Prostate gland (tissue), 2 donors: Measurements from ENCODE around the gene PGPEP1. TPM values are rescaled to one million over a fixed set of nuclear protein-coding genes. Genes with fewer than 3 reads are reported as not detected.
"Not testable (repeated sequence)": the region's sequence is repeated elsewhere in the genome, so short reads cannot be mapped to it uniquely, and the experiment has no call there.

Source experiments
- DNase-seq: peaks from one replicate; pipeline ENCODE4 v3.0.0-alpha.2; 2019; ENCODE audit warnings: low spot score
- H3K27ac ChIP-seq, 2 donors: fragments of 200-600 bp; sonication (generic); 2 replicates each; pipeline ENCODE4 v1.5.1; 2017 to 2019
- H3K27me3 ChIP-seq: fragments of 200-600 bp; sonication (generic); replicated peaks from 2 replicates; pipeline ENCODE4 v1.5.1; 2019; ENCODE audit not compliant: insufficient read depth
- H3K36me3 ChIP-seq, 2 donors: fragments of 200-600 bp; sonication (generic); 1 replicate in 1 of 2; 2 replicates in 1 of 2; pipeline versions ENCODE4 v1.5.1 to v1.8.1; 2017 to 2019
- H3K4me1 ChIP-seq: fragments of 200-600 bp; sonication (generic); replicated peaks from 2 replicates; pipeline ENCODE4 v1.5.1; 2019
- H3K4me3 ChIP-seq, 2 donors: fragments of 200-600 bp; sonication (generic); 2 replicates each; pipeline ENCODE4 v1.5.1; 2017 to 2019
- H3K9me3 ChIP-seq: fragments of 200-600 bp; sonication (generic); 2 replicates; pipeline ENCODE4 v1.5.1; 2017
- CTCF ChIP-seq, 4 experiments: fragments of 200-600 bp in 2 of 4; fragments of 450-650 bp in 2 of 4; sonication (generic) in 2 of 4; IDR thresholded peaks; 1 replicate in 3 of 4; 2 replicates in 1 of 4; pipeline ENCODE4 v1.5.1; 2016 to 2019; ENCODE audit warnings: antibody characterized with exemption in 4 of 4, mild to moderate bottlenecking in 2 of 4, moderate library complexity in 2 of 4
- POLR2A ChIP-seq: fragments of 450-650 bp; IDR thresholded peaks from one replicate; pipeline ENCODE4 v1.6.1; 2016; ENCODE audit warnings: antibody characterized with exemption, mild to moderate bottlenecking
- POLR2AphosphoS5 ChIP-seq: sonication (generic); formaldehyde crosslinking; IDR thresholded peaks from one replicate; pipeline ENCODE4 v1.6.1; 2017; ENCODE audit warnings: antibody characterized with exemption
- WGBS: methylation state at CpG from one replicate; pipeline ENCODE4 v1.1.5; 2018; 5-methylcytosine and 5-hydroxymethylcytosine counted together
- intact Hi-C: fragments of 100-400 bp; cut with DNase I; formaldehyde crosslinking; loops from one replicate; pipeline ENCODE4 v1.14.2; 2022
- total RNA-seq, 2 donors: library from RNA; depleted of rRNA; stranded (reverse); fragments of >200 nt; gene quantifications; one replicate each; pipeline ENCODE4 v1.1.0, GENCODE V29; 2016

PGPEP1 gene
- total RNA-seq, 2 donors from 2014 or later, result 18.0 to 37.3 TPM

GRCh38 chr19:18350490-18350889, 10.1 kb downstream of the PGPEP1 start:
- TF ChIP-seq POLR2AphosphoS5 (no peak), POLR2A (no peak), CTCF (IDR thresholded peaks at IDR 0.05) (no peak)
- H3K27ac ChIP-seq, result no peak overlapping the region
- H3K4me1 ChIP-seq, result no peaks in the 10 kb centered on the region
- H3K4me3 ChIP-seq, result no peak overlapping the region
- H3K9me3 ChIP-seq, result no peaks in the 10 kb centered on the region
- intact Hi-C loops, result no loop called here
- no peak for DNase-seq
- no peaks in the 10 kb centered on the region for H3K36me3 ChIP-seq
- H3K27me3 ChIP-seq, result no peaks in the 10 kb centered on the region
- WGBS, result 87% methylated on average over 9 of the region's 9 CpGs

- peaks cover 3% of the 10 kb centered on the region for H3K4me1 ChIP-seq
- intact Hi-C loops, result no loop called here
- H3K36me3 ChIP-seq, result no peaks in the 10 kb centered on the region
- no peak for TF ChIP-seq POLR2AphosphoS5
- TF ChIP-seq POLR2A, result no peak
- no peak for TF ChIP-seq CTCF (IDR thresholded peaks at IDR 0.05)
- H3K9me3 ChIP-seq, result no peaks in the 10 kb centered on the region
- H3K27ac ChIP-seq, result no peak overlapping the region
- H3K27me3 ChIP-seq, result no peaks in the 10 kb centered on the region
- 92% methylated on average over 7 of the region's 7 CpGs for WGBS
- H3K4me3 ChIP-seq, result no peak overlapping the region
- DNase-seq, result no peak
Observed at GRCh38 chr19:18351544-18351943, 11.1 kb downstream of the PGPEP1 start.

- Histone ChIP-seq H3K4me1 (peaks cover 8% of the 10 kb centered on the region), H3K4me3 (no peak overlapping the region), H3K36me3 (no peaks in the 10 kb centered on the region), H3K27ac (no peak overlapping the region), H3K9me3 (no peaks in the 10 kb centered on the region), H3K27me3 (no peaks in the 10 kb centered on the region)
- no peak for TF ChIP-seq POLR2A
- TF ChIP-seq POLR2AphosphoS5, result no peak
- TF ChIP-seq CTCF (IDR thresholded peaks at IDR 0.05), result no peak
- intact Hi-C loops, result no loop called here
- no peak for DNase-seq
- 92% methylated on average over 8 of the region's 8 CpGs for WGBS
Observed at GRCh38 chr19:18353378-18354005, 13.1 kb downstream of the PGPEP1 start.

GRCh38 chr19:18354743-18355142, 14.3 kb downstream of the PGPEP1 start:
- WGBS, result 88% methylated on average over 7 of the region's 7 CpGs
- intact Hi-C loops, result loop anchor here (5.0 kb wide), 1 partner anchor 38 kb away; no protein-coding TSS in a partner anchor
- H3K27me3 ChIP-seq, H3K36me3 ChIP-seq, H3K27ac ChIP-seq, H3K9me3 ChIP-seq, H3K4me3 ChIP-seq, H3K4me1 ChIP-seq, DNase-seq: not testable (repeated sequence)

- no peak overlapping the region for H3K27ac ChIP-seq
- WGBS, result 91% methylated on average over 3 of the region's 3 CpGs
- peaks cover 8% of the 10 kb centered on the region for H3K4me1 ChIP-seq
Observed at GRCh38 chr19:18357041-18357440, 16.6 kb downstream of the PGPEP1 start.

More at GRCh38 chr19:18357041-18357440, 16.6 kb downstream of the PGPEP1 start:
- no peak overlapping the region for H3K4me3 ChIP-seq
- no peak for DNase-seq
- H3K36me3 ChIP-seq, result no peaks in the 10 kb centered on the region
- intact Hi-C loops, result loop anchor here (5.0 kb wide), 1 partner anchor 35 kb away; no protein-coding TSS in a partner anchor
- H3K9me3 ChIP-seq, result no peaks in the 10 kb centered on the region
- H3K27me3 ChIP-seq, result no peaks in the 10 kb centered on the region
- no peak for TF ChIP-seq POLR2A
- no peak for TF ChIP-seq POLR2AphosphoS5
- no peak for TF ChIP-seq CTCF (IDR thresholded peaks at IDR 0.05)
